HG03025 (cell line): ENCODE measurements around the gene SCYL1.
A peak's percentile ranks its signal among the peaks of the same experiment; 100 is the strongest.

ENCODE experiments used
- ATAC-seq: cut with Tn5 transposase; IDR thresholded peaks from one replicate; pipeline ENCODE4 v1.9.1; 2021; ENCODE audit warnings: mild to moderate bottlenecking, moderate library complexity; ENCODE audit not compliant: unreplicated experiment, low FRiP score

The SCYL1 gene

DNA sequence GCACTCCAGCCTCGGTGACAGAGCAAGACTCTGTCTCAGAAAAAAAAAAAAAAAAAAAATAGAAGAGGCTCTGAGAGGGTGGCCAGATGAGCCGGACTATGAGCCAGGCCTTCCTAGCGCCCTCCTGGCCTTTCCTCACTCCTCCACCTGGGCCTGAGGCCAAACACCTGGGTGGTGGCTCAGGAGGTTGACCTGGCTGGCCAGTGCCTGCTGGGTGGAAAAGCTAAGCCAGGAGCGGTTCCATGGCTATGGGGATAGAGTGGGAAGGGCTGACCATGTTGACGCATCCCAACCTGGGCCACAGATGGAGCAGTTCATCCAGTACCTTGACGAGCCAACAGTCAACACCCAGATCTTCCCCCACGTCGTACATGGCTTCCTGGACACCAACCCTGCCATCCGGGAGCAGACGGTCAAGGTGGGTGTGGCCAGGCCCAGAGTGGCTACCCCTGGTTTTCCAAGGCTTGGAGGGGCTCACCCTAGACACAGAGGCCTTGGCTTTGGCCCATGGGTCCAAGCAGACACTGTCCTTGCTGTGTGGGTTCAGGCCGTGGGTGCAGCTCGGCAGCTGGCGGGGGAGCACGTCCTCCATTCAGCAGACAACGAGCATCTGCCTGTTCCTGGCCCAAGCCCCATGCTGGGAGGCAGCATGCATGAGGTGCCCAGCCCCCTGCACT lies 7.6 kb downstream of the SCYL1 start:
- no peak for ATAC-seq

DNA sequence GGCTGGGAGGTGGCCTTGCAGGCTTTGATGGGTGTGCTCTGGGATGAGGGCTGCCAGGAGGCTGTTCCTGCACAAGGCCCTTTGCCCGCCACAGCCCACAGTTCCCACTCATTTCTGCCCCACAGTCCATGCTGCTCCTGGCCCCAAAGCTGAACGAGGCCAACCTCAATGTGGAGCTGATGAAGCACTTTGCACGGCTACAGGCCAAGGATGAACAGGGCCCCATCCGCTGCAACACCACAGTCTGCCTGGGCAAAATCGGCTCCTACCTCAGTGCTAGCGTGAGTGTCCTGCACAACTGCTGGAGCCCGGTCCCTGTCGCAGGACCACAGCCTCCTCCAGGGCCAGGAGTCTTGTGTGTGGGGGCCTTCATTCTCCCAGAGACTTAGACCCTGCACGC lies 10.2 kb downstream of the SCYL1 start:
- no peak for ATAC-seq

DNA sequence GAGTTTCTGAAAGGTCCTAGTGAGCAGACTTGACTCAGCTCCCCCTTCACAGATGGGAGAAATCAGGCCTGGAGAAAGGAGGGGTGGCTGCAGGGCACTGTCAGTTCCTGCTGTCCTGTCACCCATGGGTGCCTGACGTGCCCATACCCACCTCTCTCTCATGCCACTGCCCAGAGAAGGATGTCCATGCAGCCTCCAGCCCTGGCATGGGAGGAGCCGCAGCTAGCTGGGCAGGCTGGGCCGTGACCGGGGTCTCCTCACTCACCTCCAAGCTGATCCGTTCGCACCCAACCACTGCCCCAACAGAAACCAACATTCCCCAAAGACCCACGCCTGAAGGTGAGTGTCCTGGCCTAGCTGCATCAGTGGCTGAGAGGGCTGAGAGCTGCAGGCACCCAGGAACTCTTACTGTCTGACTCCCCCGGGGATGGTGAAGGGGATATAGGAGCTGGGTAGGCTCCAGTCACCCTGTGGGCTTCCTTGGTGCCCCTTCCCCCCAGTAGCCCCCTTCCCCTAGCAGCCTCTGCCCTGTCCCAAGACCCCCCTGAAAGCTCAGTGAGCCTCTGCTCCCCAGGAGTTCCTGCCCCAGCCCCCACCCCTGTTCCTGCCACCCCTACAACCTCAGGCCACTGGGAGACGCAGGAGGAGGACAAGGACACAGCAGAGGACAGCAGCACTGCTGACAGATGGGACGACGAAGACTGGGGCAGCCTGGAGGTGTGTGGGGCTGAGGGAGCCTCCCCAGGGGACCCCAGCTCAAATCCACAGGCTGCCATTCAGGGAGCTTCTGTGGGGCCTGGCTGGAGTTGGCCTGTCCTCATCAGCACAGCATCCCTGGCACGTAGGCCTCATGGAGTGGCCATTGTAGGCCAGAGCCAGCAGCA lies 11.8 kb downstream of the SCYL1 start:
- ATAC-seq, result no peak

DNA sequence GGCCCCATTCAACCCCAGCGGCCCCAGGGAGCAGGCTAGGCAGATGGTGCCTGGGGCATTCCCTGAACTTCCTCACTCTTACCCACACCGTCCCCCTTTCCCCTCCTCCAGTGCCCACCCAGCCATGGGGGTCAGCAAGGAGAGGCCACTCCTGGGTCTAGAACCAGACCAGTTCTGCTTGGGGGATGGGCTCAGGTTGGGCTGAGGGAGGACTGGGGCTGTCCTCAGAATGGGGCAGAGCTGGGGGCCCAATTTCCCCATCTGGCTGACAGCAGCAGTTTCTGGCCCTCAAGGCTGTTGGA lies 12.4 kb downstream of the SCYL1 start:
- no peak for ATAC-seq

DNA sequence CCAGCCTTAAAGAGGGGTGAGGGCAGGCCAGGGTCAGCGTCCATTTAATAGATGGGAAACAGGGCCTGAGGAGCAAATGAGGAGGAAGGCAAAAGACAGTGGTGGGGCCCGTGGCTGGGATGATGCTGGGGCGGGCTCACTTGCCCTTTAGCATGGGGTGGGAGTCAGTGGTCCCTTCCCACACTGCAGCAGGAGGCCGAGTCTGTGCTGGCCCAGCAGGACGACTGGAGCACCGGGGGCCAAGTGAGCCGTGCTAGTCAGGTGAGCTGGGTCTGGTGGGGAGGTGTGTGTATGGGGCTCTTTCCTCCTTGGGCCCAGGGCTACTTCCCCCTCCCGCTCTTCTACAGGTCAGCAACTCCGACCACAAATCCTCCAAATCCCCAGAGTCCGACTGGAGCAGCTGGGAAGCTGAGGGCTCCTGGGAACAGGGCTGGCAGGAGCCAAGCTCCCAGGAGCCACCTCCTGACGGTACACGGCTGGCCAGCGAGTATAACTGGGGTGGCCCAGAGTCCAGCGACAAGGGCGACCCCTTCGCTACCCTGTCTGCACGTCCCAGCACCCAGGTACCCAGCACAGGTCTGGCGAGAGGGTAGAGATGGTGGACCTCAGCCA lies 12.8 kb downstream of the SCYL1 start:
- no peak for ATAC-seq

- ATAC-seq, result no peak
Observed at GRCh38 chr11:65538232-65538914, 13.5 kb downstream of the SCYL1 start.

GRCh38 chr11:65538915-65539743 lies 14.2 kb downstream of the SCYL1 start:
- ATAC-seq, result no peak

DNA sequence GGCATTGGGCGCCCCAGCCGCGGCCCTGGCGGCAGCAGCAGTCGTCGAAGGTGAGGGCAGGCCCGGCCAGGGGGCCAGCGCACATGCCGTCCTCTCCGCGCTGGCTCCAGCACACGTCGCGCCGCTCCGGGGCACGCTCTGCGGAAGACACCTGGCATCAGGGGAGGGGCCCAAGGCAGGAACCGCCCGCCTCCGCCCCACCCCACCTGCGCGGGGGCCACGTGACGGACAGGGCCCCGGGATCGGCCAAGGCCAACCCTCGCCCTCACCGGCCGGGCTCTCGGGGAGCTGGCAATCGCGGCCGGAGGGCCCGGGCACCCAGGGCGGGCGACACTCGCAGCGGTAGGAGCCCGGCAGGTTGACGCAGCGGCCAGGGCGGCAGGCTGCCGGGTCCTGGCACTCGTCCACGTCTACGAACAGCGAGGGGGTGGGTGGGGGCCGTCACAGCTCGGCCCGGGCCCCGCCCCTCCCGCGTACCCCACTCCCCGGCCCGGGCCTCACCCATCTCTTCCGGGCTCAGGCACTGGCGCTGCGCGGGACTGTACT lies 14.9 kb downstream of the SCYL1 start:
- peak; percentile 46 for ATAC-seq

- ATAC-seq, result peak; percentile 46
Observed at GRCh38 chr11:65540290-65541092, 15.6 kb downstream of the SCYL1 start.

GRCh38 chr11:65541093-65541982 lies 16.5 kb downstream of the SCYL1 start:
- no peak for ATAC-seq

- ATAC-seq, result no peak
Observed at GRCh38 chr11:65542738-65543390, 18.0 kb downstream of the SCYL1 start.

- no peak for ATAC-seq
Observed at GRCh38 chr11:65545853-65546216, 21.0 kb downstream of the SCYL1 start.

DNA sequence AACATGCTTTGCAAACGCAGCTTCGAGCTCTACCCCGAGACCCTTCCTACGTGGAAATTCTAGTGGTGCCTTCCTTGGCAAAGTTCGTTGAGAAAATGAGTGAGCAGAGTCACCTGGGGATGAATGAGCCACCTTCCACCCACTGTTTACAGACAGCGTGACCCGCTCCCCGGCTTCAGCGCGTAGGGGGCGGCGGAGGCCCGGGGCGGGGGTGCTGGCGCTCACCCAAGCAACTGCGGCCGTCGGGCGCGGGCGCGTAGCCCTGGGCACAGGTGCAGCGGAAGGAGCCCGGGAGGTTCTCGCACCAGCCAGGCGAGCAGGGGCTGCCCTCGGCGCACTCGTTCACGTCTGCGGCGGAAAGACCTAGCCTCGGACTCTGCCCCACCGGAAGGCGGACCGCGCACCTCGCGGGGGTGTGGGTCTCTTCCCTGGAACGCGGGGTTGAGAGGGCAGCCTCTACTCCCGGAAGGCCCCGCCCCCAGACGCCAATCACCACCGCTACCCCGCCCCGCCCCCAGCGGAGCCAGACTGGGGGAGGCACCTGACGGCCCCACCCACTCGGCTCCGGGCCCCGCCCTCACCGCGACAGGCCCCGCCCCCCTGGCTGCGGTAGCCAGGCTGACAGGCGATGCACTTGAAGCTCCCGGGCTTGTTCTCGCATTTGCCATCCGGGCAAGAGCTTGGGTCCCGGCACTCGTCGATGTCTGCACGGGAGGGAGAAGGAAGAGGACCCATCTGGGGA lies 21.5 kb downstream of the SCYL1 start:
- peak; percentile 56 for ATAC-seq

GRCh38 chr11:65547446-65548125 lies 22.7 kb downstream of the SCYL1 start:
- no peak for ATAC-seq

GRCh38 chr11:65548395-65548794 lies 23.5 kb downstream of the SCYL1 start:
- ATAC-seq, result no peak

- ATAC-seq, result no peak
Observed at GRCh38 chr11:65549096-65549495, 24.2 kb downstream of the SCYL1 start.
